Putamen (tissue), 1 donor: Measurements from ENCODE around the gene ROBO2.
"Not testable (repeated sequence)": the region's sequence is repeated elsewhere in the genome, so short reads cannot be mapped to it uniquely, and the experiment has no call there.

ENCODE experiments used
- DNase-seq: peaks from one replicate; pipeline ENCODE4 v3.0.0-alpha.2; 2016; ENCODE audit warnings: low spot score

Gene ROBO2

DNA sequence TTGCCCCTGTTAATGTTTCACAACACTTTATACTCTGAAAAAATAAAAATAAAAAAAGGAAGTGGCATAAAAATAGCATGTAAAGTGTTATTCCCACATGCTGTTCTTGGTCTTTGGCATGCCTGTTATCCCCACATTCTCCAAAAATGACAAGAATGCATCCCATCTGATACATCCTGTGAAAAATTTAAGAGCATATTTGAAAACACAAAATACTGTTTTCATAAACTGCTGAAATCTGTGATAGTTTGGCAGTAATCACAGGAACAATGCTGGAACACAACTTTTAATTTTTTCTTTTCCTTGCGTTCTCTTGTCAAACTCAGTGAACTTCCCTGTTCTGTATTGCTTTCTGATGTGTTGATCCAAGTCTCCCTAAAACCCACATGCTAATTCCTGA is 288.8 kb downstream of the ROBO2 start:
- no peak for DNase-seq

DNA sequence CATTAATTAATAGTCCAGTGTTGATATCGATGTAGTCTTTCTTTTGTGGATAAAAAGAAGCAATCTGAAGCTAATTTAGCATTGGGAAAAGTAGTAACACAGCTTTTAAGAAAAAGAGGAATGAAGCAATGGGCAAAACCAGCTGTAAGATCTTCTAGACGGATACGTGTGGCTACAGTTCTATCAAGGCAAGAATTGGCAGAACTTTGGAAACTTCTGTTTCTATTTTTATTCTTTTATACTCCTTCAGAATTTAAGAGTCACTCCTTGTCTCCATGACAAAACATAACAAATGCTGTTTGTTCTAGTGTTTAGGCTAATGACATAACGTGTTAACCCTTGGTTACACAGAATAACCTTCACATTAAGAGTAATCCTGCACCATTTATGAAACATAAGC is 289.2 kb downstream of the ROBO2 start:
- no peak for DNase-seq

DNA sequence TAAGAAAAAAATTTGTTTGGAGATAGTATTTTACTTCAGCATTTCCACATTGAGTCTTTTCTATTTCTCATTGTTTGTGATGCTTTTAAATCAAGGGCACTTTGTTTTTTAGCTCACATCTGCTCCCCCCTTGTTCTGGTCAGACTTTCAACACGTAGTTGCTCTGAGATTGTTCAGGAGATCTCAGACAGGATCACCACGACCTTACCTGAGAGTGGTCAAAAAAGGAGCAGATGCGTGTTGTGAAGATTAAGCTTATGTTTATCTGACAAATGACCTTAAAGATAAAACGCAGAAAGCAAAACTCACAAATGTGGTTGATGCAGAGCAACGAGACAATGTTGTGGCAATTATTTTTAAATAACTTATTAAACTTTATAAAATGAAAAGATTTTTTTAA is 298.3 kb downstream of the ROBO2 start:
- DNase-seq = no peak

DNA sequence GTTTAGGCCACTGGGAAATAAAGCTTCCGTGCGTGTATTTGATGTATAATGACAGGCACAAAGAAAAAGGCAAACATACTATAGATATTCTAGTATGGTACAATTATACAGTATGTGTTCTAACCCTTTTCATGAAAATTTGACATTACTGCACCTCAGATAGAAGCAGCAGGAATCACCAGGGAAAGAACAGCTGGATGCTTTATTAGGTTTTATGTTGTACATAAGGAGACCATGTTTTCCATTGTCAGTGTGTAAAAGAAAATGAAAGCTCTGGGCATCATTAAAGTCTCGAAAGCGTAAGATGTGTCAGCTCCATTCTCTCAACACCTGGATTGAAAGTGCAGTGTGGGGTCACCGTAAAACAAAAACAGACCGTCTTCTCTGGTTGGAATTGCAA is 302.1 kb downstream of the ROBO2 start:
- no peak for DNase-seq

DNA sequence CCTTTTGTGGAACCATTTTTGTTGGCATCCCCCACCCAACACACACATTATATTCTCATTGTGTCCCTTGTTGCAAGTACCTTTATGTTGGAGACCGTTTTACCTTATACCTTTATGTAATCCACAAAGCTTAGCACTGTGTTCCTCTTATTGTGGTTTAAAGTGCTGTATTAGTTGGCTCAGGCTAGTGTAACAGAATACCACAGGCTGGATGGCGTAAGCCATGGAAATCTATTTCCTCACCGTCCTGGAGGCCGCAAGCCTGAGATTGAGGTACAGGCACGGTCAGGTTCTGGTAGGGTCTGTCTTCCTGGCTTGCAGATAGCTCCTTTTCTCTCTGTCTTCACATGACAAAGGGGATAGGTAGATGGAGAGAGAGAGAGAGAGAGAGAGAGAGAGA is 302.8 kb downstream of the ROBO2 start:
- no peak for DNase-seq

DNA sequence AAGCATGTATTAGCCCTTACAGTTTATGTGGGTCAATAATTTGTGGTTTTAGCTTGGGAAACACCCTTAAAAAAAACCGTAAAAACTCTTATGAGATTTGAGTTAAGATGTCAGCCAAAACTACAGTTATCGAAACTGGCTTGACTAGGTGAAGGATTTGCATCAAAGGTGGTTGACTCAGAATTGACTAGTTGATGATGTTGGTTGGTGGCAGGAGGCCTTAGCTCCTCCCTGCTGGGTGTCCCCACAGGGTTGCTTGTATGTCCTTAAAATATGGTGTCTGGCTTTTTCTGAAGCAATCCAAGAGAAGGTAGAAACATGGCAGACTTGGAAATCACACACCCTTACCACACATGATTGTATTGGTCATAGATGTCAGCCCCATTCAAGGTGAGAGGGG is 305.1 kb downstream of the ROBO2 start:
- DNase-seq = no peak

DNA sequence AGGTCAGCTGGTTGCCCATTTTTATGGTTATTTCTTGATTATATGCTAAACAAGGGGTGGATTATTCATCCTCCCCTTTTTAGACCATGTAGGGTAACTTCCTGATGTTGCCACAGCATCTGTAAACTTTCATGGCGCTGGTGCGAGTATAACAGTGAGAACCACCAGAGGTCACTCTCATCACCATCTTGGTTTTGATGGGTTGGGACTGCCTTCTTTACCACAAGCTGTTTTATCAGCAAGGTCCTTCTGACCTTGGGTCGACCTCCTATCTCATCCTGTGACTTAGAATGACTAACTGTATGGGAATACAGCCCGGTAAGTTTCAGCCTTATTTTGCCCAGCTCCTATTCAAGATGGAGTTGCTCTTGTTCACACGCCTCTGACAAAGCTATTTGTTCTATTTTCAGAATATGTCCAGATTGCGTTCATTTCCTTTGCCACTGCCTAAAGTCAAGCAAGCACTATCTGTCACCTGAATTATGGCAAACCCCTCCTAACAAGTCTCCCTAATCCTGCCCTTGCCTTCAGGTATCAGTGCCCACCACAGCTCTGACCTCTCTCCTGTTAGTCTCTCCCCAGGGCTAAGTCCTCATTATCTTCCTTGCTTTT is 308.5 kb downstream of the ROBO2 start:
- DNase-seq = no peak

DNA sequence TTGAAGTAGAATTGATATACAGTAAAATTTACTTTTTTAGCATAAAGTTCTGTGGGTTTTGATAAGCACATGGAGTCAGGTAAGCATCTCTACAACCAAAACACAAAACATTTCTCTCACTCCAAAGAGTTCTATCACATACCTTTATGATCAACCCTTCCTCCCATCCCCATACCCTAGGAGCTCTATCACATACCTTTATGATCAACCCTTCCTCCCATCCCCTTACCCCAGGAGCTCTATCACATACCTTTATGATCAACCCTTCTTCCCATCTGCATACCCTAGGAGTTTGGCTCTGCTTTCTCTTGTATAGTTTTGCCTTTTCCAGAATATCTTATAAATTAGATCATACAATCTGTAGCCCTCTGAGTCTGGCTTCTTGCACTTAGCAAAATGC is 315.1 kb downstream of the ROBO2 start:
- DNase-seq = no peak

DNA sequence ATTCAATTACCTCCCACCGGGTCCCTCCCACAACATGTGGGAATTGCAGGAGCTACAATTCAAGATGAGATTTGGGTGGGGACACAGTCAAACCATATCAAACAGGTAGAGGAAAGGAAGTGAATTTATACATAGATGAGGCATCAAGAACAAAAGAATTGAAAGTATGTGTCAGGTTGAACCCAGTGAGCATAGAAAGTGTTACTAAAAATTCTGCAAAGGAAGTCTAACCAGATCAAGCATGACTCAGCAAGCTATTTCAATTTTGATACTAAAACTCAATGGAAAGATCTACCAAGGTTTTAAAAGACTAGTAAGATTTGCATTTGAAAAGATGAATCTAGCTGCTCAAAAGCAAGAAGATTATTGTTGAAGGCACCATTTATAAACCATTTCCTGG is 323.0 kb downstream of the ROBO2 start:
- peak; percentile 7 for DNase-seq

DNA sequence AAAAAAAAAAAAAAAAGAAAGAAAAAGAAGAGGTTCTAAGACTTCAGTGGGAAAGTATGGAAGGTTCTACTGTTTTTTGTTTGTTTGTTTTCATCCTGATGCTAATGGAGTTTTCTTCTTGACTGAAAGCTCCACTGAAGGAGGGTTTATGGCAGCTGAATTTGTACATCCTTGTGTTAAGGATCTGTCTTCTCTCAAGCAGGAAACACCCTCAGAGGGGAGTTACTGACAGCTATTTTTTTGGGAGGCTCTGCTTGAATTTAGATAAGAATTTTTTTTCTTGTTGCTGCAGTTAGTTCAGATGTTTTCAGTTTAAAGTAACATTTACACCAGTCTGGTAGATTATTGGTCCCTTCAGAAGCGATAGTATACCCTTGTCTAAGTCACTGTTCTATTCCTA is 325.3 kb downstream of the ROBO2 start:
- no peak for DNase-seq

DNA sequence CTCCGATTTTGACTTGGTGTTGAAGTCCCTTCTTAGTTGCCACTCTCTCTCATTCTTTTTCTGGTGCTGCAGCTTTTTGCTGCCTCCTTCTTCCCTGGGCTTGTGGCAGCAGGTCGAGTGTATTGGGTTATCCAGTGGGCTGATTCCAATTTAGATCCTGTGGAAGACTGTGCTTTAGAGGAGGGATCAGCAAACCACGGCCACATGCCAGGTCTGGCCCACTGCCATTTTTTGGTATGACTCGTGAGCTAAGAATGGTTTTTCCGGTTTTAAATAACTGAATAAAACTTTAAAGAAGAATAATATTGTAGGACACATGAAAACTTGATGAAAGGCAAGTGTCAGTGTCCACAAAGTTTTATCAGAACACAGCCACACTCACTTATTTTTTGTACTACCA is 330.5 kb downstream of the ROBO2 start:
- DNase-seq = no peak

DNA sequence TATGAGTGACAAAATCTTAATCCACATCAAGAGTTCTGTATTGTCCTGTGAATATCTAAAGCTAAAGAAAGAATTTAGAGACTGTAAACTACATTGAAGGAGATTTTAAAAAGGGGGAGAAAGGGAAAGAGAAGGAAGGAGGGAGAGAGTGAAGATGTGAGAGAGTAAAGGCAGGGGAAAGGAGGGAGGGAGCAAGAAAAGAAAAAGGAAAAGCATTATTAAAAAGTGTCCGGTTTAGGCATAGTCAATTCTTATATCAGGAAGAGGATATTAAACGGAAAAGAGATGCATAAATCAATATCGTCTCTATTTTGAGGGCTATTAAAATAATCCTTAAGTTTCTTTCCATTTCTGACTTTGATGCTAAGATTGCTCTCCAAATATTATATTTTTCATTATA is 332.1 kb downstream of the ROBO2 start:
- DNase-seq = no peak

DNA sequence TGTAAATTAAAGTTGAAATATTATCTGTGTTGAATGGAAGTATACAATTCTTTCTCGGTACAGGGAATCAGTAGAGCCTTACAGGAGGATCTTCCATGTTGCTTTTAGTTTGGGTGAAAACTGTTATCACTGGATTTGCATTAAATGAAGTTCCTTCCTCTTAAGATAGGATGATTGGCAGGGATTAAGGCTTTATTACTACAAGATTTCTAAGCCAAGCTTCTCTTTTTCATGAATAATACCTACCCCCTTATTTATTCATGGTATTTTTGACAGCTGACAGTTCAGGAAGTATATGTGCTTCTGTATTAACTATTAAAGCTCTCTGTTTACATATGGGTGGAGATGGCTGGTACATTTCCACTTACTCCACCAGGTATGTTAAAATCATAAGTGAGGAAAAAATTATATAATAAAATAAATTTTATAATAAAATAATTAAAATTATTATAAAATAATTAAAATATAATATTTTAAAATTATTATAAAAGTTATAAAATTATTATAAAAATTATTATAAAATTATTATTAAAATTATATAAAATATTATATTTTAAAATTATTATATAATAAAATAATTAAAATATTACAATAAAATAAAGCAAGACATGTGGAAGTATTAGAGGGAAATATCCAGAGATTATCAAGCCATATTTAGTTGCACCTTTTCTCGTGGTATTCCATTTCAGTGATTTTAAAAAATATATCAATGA is 332.9 kb downstream of the ROBO2 start:
- DNase-seq = no peak

DNA sequence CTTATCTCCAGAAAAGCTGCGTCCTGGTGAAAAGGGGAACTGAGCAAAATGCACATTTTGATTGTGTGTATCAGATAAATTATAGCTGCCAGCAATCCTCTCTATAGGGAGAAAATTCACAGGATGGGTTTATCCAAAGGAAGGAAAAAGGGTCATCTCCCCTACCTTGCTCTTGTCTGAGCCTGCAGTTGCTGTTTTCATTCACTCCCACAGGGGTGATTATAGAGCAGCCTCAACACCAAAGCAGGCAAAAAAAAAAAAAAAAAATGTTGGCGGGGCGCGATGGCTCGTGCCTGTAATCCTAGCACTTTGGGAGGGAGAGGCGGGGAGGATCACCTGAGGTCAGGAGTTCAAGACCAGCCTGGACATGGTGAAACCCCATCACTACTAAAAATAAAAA is 333.7 kb downstream of the ROBO2 start:
- no peak for DNase-seq

DNA sequence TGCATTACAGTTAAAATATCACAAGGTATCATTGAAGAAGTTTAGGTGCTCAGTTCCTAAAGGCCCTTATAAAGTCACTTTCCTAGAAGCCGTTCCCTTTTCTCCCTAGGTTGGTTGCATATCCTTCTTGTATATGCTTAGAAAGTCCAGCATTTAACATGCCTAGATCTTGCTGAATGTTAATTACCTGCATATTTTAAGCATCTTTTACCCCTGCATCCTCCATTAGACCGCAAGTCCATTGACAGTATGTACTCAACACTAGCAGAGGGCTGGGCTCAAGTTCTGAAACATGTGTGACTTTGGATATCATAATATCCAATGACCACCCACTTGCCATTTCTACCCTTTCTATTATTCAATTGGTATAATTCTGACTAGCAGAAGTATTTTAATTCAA is 336.6 kb downstream of the ROBO2 start:
- no peak for DNase-seq

DNA sequence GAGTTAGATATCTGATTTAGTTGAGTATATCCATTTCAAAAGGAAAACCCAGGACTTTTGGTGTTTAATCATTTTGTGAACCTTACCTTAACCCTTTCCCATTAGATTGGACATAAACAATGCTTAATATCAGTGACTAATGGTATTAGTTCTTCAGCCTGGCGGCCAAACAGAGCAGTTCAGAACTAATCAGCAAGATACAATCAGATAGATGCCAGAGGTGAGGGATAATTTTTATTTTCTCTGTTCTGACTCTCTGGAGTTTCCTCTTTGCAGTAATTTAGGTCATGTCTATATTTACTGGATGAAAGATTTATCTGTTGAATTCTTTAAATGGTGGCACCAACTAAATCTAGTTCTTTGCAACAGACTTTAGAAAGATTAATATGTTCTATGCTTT is 337.8 kb downstream of the ROBO2 start:
- no peak for DNase-seq

DNA sequence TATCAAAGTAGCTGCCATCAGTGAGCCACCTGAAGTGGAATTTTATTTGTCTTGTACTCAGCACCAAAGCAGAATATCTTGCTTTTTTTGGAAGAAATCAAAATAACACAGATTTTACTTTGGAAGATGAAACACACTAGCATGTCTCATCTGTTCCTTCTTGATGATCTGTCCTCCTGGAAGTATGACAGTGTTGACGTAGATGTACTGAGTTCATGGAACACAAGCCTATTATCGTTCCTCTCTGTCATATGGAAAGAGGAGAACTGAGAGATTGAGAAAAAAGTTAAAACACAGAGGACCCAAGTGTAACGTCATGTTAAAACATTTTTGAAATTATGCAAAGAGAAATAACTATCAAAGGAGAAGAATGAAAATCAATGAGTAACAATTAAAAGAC is 340.2 kb downstream of the ROBO2 start:
- no peak for DNase-seq

DNA sequence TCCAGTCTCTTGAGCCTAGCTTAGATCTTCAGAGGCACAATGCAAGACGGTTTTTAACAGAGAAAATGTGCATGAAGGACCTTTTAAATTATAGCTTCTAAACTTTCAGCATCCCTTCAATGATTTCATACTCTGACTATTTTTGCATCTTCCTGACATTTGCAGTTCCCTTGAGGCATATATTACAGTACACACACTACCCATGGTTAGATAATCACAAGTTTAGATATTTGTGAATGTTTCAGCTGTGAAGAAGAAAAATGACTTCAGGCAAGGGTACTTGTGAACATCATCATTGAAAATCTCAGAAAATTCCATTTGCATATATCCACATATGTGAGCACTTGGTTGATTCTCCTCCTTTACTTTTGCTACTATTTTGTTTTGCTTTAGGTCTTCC is 341.5 kb downstream of the ROBO2 start:
- no peak for DNase-seq

DNA sequence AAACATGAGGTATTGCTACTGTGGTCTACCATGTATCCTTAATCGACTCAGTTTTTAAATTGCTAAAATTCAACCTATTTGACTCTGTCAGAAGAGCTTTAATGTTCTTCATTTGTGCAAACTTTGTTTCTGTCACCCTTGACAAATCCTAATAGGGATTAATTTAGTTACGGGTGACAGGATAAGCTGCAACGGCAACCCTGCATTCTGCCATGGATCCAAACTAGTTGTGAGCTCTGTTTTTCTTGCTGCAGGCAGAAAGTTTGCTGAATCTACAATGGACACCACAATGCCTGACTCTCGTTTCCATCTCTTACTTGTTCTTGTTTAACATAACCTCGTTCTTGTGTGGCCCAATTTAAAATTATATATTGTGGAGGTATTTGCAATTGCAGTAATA is 352.3 kb downstream of the ROBO2 start:
- no peak for DNase-seq

DNA sequence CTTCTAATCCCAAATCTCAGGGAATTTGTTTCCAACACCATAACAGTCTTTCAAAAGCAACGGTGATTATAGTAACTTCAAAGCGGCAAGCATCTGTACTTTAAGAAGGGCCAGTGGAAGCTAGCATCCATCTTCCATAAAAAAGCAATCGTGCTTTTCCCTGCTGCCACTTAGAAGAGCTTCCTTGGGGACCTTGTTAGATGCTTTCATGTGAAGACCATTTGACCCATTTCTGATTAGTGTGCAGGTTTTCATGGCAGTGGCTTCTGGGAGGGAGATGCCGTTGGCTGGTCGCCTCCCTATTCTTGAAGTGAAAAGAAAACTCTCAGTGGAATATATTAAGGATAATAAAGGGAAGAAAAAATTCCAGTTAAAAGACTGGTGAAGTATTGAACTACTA is 354.1 kb downstream of the ROBO2 start:
- DNase-seq = no peak

DNA sequence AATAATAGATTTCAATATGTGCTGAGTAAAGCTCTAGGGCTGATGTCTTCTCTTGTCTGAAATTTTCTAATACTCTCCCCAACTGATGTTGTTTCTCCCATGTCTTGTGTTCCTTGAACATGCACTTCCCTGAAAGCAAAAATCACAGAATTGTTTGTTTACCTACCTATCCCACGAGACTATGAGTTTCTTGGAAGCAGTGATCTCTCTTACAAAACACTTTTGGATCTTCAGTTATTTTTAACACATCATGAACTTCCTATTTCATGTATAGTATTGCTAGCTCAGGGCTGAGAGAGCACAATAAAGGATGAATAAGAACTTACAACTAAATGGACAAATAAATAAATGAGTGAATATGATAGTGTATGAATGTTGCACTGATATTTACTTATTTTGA is 365.0 kb downstream of the ROBO2 start:
- no peak for DNase-seq

DNA sequence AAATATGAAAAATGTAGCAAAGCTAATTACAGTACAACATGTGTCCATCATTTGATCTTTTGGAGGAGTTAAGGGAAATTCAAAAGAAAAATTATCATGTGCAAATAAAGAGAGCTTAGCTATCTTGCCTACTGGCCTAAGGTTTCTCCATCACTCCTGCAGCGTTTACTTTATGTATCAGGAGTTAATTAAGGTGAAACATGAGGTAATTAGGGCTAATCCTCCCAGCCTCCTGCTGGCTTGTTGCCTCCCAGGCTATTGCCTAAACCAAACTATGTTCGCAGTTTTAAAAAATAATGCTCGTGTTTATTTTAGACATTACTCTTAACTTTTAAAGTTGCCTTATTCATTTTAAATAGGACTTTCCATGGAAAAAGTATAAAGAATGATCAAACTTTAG is 367.5 kb downstream of the ROBO2 start:
- no peak for DNase-seq

DNA sequence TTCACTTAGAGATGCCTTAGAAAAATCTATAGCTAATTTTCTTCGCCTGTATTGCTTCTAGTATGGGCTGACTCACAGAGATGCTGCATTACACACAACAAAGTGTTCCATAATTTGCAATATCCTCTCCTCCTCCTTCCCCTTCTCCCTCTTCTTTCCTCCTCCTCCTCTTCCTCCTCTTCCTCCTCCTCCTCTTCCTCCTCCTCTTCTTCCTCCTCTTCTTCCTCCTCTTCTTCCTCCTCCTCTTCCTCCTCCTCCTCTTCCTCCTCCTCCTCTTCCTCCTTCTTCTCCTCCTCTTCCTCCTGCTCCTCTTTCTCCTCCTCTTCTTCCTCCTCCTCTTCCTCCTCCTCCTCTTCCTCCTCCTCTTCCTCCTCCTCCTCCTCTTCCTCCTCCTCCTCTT is 370.4 kb downstream of the ROBO2 start:
- not testable (repeated sequence) for DNase-seq

DNA sequence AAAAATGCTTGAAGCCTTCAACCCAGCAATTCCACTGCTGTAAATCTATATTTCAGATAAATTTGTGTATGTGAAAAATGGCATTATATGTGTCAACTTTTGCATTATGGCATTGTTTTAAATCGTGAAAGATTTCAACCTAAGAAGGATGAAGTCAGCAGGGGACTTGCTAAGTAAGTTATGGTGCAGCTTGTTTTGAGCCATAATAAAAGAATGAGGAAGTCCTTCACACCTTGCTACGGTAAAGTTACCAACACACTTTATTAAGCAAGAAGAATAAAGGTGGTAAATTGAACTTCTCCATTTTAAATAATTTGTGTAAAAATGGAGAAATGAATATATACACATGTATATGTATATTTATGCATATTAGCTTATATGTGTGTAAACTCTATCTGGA is 371.4 kb downstream of the ROBO2 start:
- no peak for DNase-seq
